ENCODE measurements around the gene FCHSD2.

DNA sequence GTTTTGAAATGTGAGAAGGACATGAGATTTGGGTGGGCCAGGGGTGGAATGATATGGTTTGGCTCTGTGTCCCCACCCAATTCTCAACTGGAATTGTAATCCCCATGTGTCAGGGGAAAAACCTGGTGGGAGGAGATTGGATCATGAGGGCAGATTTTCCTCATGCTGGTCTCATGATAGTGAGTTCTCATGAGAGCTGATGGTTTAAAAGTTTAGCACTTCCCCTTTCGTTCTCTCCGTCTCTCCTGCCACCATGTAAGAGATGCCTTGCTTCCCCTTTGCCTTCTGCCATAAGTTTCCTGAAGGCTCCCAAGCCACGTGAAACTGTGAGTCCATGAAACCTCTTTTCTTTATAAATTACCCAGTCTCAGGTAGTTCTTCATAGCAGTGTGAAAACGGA, 113.5 kb downstream of the FCHSD2 start:
- TF ChIP-seq TCF12 (IDR thresholded peaks at IDR 0.05) (no peak), TCF12 (CRISPR knock-in tag; IDR thresholded peaks at IDR 0.05) (no peak), EP300 (IDR thresholded peaks at IDR 0.05; ENCODE audit: low read depth in 2 of 2, low read length in 2 of 2) (no peak), EP300 (CRISPR knock-in tag; IDR thresholded peaks at IDR 0.05; ENCODE audit: borderline replicate concordance) (no peak), KLF16 (CRISPR knock-in tag; IDR thresholded peaks at IDR 0.05) (no peak), ZNF670 (CRISPR knock-in tag; IDR thresholded peaks at IDR 0.05; ENCODE audit: borderline replicate concordance) (no peak), ZNF274 (CRISPR knock-in tag; IDR thresholded peaks at IDR 0.05) (no peak), NCOR1 (IDR thresholded peaks at IDR 0.05; ENCODE audit: borderline replicate concordance, low read length) (no peak), RAD21 (CRISPR knock-in tag; IDR thresholded peaks at IDR 0.05) (no peak), SP1 (IDR thresholded peaks at IDR 0.05) (no peak), SP1 (CRISPR knock-in tag; IDR thresholded peaks at IDR 0.05) (no peak), MZF1 (CRISPR knock-in tag; IDR thresholded peaks at IDR 0.05; ENCODE audit: borderline replicate concordance) (no peak)
- TF ChIP-seq, protein P1, sequence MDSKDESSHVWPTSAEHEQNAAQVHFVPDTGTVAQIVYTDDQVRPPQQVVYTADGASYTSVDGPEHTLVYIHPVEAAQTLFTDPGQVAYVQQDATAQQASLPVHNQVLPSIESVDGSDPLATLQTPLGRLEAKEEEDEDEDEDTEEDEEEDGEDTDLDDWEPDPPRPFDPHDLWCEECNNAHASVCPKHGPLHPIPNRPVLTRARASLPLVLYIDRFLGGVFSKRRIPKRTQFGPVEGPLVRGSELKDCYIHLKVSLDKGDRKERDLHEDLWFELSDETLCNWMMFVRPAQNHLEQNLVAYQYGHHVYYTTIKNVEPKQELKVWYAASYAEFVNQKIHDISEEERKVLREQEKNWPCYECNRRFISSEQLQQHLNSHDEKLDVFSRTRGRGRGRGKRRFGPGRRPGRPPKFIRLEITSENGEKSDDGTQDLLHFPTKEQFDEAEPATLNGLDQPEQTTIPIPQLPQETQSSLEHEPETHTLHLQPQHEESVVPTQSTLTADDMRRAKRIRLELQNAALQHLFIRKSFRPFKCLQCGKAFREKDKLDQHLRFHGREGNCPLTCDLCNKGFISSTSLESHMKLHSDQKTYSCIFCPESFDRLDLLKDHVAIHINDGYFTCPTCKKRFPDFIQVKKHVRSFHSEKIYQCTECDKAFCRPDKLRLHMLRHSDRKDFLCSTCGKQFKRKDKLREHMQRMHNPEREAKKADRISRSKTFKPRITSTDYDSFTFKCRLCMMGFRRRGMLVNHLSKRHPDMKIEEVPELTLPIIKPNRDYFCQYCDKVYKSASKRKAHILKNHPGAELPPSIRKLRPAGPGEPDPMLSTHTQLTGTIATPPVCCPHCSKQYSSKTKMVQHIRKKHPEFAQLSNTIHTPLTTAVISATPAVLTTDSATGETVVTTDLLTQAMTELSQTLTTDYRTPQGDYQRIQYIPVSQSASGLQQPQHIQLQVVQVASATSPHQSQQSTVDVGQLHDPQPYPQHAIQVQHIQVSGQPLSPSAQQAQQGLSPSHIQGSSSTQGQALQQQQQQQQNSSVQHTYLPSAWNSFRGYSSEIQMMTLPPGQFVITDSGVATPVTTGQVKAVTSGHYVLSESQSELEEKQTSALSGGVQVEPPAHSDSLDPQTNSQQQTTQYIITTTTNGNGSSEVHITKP (CRISPR knock-in tag; IDR thresholded peaks at IDR 0.05; ENCODE audit: low read depth) = no peak
- TF ChIP-seq, protein P2, sequence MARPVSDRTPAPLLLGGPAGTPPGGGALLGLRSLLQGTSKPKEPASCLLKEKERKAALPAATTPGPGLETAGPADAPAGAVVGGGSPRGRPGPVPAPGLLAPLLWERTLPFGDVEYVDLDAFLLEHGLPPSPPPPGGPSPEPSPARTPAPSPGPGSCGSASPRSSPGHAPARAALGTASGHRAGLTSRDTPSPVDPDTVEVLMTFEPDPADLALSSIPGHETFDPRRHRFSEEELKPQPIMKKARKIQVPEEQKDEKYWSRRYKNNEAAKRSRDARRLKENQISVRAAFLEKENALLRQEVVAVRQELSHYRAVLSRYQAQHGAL (CRISPR knock-in tag; IDR thresholded peaks at IDR 0.05; ENCODE audit: not compliant biosample characterization) = no peak
